ENCODE data around the gene HPGD. TPM values are rescaled to one million over a fixed set of nuclear protein-coding genes. Genes with fewer than 3 reads are reported as not detected.

HPGD gene
- total RNA-seq, 6 donors from 2014 or later: 39.8 to 181 (median 72.5) TPM

GRCh38 chr4:174503079-174503715 lies 19.1 kb downstream of the HPGD start:
- ATAC-seq (ENCODE audit: low FRiP score in 2 of 2) (no peak), DNase-seq (no peak)
- H3K4me1 ChIP-seq: no peaks in the 10 kb centered on the region
- no peak overlapping the region for H3K27ac ChIP-seq
- no peaks in the 10 kb centered on the region for H3K9me3 ChIP-seq
- no peak overlapping the region for H3K4me3 ChIP-seq
- no peak for TF ChIP-seq CTCF (IDR thresholded peaks at IDR 0.05)
- no peak for TF ChIP-seq POLR2AphosphoS5 (IDR thresholded peaks at IDR 0.05)
- no peak for TF ChIP-seq EP300 (IDR thresholded peaks at IDR 0.05)
- no peaks in the 10 kb centered on the region for H3K27me3 ChIP-seq
- no peaks in the 10 kb centered on the region for H3K36me3 ChIP-seq
- WGBS, 2 donors: 69 to 80% methylated on average over 3 of the region's 3 CpGs

- Histone ChIP-seq H3K4me3 (no peak overlapping the region), H3K27ac (no peak overlapping the region), H3K9me3 (no peaks in the 10 kb centered on the region), H3K36me3 (peaks cover 0 to 11% (median 0%) of the 10 kb centered on the region in 4 donors), H3K27me3 (no peaks in the 10 kb centered on the region), H3K4me1 (peaks cover 0 to 7% (median 0%) of the 10 kb centered on the region in 4 donors)
- DNase-seq (no peak), ATAC-seq (ENCODE audit: low FRiP score in 2 of 2) (no peak)
- 79 to 80% methylated on average over 3 of the region's 3 CpGs for WGBS, 2 donors
- no peak for TF ChIP-seq POLR2AphosphoS5 (IDR thresholded peaks at IDR 0.05)
- no peak for TF ChIP-seq POLR2A (IDR thresholded peaks at IDR 0.05)
- no peak for TF ChIP-seq CTCF (IDR thresholded peaks at IDR 0.05)
- TF ChIP-seq EP300 (IDR thresholded peaks at IDR 0.05): no peak
Observed at GRCh38 chr4:174496631-174497432, 25.5 kb downstream of the HPGD start.

- no peak overlapping the region for H3K4me3 ChIP-seq
- WGBS, 2 donors: 68 to 75% methylated on average over 2 of the region's 2 CpGs
- H3K36me3 ChIP-seq: peaks cover 0 to 11% (median 0%) of the 10 kb centered on the region in 4 donors
- H3K4me1 ChIP-seq: peaks cover 0 to 7% (median 0%) of the 10 kb centered on the region in 4 donors
- DNase-seq (no peak), ATAC-seq (ENCODE audit: low FRiP score in 2 of 2) (no peak)
- H3K27ac ChIP-seq: no peak overlapping the region
- H3K9me3 ChIP-seq: no peaks in the 10 kb centered on the region
- TF ChIP-seq CTCF (IDR thresholded peaks at IDR 0.05): no peak
- TF ChIP-seq EP300 (IDR thresholded peaks at IDR 0.05): no peak
- TF ChIP-seq POLR2A (IDR thresholded peaks at IDR 0.05): no peak
- no peaks in the 10 kb centered on the region for H3K27me3 ChIP-seq
Observed at GRCh38 chr4:174495626-174496025, 26.7 kb downstream of the HPGD start.

GRCh38 chr4:174494726-174495125 lies 27.6 kb downstream of the HPGD start:
- TF ChIP-seq POLR2A (IDR thresholded peaks at IDR 0.05): no peak
- no peak for TF ChIP-seq CTCF (IDR thresholded peaks at IDR 0.05)
- TF ChIP-seq EP300 (IDR thresholded peaks at IDR 0.05): no peak
- TF ChIP-seq POLR2AphosphoS5 (IDR thresholded peaks at IDR 0.05): no peak
- no peaks in the 10 kb centered on the region for H3K9me3 ChIP-seq
- no peak overlapping the region for H3K4me3 ChIP-seq
- no peak for DNase-seq
- no peak for ATAC-seq (ENCODE audit: low FRiP score in 2 of 2)
- WGBS, 2 donors: 67 to 71% methylated on average over 3 of the region's 3 CpGs
- no peak overlapping the region for H3K27ac ChIP-seq
- H3K4me1 ChIP-seq: peaks cover 0 to 7% (median 0%) of the 10 kb centered on the region in 4 donors
- H3K27me3 ChIP-seq: no peaks in the 10 kb centered on the region
- peaks cover 0 to 11% (median 0%) of the 10 kb centered on the region in 4 donors for H3K36me3 ChIP-seq
